Measurements from ENCODE around the gene SLC5A5.
"Not testable (repeated sequence)": the region's sequence is repeated elsewhere in the genome, so short reads cannot be mapped to it uniquely, and the experiment has no call there.

Gene SLC5A5

GRCh38 chr19:17871032-17871877 lies 490 bp upstream of the SLC5A5 start:
- DNase-seq (ENCODE audit: low spot score) = no peak

DNA sequence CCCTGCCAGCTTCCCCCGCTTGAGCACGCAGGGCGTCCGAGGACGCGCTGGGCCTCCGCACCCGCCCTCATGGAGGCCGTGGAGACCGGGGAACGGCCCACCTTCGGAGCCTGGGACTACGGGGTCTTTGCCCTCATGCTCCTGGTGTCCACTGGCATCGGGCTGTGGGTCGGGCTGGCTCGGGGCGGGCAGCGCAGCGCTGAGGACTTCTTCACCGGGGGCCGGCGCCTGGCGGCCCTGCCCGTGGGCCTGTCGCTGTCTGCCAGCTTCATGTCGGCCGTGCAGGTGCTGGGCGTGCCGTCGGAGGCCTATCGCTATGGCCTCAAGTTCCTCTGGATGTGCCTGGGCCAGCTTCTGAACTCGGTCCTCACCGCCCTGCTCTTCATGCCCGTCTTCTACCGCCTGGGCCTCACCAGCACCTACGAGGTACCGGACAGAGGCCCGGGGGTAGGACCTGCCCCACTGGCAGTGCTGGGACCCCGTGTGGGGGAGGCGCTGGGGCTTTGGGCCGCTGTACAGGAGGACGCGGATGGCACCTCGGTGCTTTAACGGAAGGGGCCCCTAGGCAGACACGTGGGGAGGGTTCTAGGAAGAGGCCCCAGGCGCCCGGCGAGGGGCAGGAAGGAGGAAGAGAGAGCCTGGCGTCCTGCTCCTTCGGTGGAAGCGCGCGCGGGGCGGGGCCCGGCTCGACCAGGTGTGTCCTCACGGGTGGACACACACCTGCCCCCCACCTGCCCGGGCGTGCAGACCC lies 681 bp downstream of the SLC5A5 start:
- DNase-seq (ENCODE audit: low spot score) = no peak

- DNase-seq (ENCODE audit: low spot score) = peak; percentile 65
Observed at GRCh38 chr19:17873786-17874757, 2.3 kb downstream of the SLC5A5 start.

DNA sequence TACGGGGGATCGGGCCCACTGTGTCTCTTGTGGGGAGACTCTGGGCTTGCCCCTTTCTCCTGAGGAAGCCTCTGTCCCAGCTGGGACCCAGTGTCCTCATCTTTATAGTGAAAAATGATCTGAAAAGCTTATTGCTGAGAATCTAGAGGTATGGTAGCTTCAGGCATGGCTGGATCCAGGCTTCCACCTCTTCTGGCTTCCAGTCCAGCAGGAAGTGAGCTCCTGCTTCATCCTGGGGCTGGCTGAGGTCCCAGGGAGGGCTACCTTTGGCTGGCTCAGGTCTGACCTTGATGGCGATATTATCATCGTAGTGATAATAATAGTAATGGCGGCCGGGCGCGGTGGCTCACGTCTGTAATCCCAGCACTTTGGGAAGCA lies 3.0 kb downstream of the SLC5A5 start:
- DNase-seq (ENCODE audit: low spot score) = no peak

GRCh38 chr19:17877696-17878095 lies 6.0 kb downstream of the SLC5A5 start:
- DNase-seq (ENCODE audit: low spot score) = no peak

GRCh38 chr19:17879466-17879865 lies 7.7 kb downstream of the SLC5A5 start:
- no peak for DNase-seq (ENCODE audit: low spot score)

DNA sequence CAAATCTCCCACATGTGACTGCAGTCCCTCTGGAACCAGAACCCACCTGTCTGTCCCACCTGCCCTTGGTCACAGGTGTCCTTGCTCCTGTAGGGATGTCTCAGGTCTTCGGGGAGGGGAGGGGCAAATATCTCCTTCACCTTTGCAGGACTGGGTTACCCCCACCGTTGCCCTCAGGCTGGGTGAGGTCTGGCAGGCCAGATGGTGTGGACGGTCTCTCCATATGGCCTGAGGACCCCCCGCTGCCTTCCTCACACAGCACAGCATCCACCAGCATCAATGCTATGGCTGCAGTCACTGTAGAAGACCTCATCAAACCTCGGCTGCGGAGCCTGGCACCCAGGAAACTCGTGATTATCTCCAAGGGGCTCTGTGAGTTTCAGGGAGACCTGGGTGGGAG lies 10.0 kb downstream of the SLC5A5 start:
- no peak for DNase-seq (ENCODE audit: low spot score)

DNA sequence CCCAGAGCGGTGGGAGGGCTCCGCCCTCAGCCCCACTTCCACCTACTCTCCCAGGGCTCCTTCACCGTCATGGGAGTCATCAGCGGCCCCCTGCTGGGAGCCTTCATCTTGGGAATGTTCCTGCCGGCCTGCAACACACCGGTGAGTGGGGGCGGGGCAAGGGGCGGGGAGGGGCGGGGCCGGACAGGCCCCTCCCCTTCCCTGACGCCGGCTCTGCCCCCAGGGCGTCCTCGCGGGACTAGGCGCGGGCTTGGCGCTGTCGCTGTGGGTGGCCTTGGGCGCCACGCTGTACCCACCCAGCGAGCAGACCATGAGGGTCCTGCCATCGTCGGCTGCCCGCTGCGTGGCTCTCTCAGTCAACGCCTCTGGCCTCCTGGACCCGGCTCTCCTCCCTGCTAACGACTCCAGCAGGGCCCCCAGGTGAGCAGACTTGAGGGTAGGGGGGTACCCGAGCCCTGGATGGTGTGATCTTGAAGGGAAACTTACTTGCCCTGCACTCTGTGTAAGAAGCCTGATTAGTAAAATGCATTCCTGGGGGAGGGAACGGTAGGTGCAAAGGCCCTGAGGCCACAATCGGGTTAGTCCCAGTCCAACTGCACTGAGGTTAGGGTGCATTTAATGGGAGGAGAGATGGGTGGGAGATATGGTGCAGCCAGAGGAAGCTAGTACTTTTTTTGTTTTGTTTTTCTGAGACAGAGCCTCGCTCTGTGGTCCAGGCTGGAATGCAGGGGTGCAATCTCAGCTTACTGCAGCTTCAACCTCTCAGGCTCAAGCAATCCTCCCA lies 12.1 kb downstream of the SLC5A5 start:
- DNase-seq (ENCODE audit: low spot score) = no peak

DNA sequence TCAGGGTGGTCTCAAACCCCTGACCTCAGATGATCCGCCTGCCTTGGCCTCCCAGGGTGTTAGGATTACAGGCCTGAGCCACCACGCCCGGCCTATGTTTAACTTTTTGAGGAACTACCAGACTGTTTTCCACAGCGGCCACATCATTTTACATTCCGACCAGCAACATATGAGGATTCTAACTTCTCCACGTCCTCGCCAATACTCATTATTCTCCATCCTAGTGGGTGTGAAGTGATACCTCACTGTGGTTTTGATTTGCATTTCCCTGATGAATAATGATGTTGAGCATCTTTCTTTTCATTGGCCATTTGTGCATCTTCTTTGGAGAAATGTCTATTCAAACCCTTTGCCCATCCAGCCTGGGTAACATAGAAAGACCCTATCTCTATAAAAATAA lies 14.8 kb downstream of the SLC5A5 start:
- no peak for DNase-seq (ENCODE audit: low spot score)

DNA sequence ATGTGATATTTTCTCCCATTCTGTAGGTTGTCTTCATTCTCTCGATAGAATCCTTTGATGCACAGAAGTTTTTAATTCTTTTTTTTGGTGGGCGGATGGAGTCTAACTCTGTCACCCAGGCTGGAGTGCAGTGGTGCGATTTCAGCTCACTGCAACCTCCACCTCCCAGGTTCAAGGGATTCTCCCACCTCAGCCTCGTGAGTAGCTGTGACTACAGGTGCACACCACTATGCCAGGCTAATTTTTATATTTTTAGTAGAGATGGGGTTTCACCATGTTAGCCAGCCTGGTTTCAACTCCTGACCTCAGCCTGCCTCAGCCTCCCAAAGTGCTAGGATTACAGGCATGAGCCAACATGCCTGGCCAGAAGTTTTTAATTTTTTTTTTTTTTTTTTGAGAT lies 15.5 kb downstream of the SLC5A5 start:
- DNase-seq (ENCODE audit: low spot score) = not testable (repeated sequence)

GRCh38 chr19:17888260-17888659 lies 16.5 kb downstream of the SLC5A5 start:
- no peak for DNase-seq (ENCODE audit: low spot score)

- peak; percentile 54 for DNase-seq (ENCODE audit: low spot score)
Observed at GRCh38 chr19:17889609-17890214, 18.0 kb downstream of the SLC5A5 start.

DNA sequence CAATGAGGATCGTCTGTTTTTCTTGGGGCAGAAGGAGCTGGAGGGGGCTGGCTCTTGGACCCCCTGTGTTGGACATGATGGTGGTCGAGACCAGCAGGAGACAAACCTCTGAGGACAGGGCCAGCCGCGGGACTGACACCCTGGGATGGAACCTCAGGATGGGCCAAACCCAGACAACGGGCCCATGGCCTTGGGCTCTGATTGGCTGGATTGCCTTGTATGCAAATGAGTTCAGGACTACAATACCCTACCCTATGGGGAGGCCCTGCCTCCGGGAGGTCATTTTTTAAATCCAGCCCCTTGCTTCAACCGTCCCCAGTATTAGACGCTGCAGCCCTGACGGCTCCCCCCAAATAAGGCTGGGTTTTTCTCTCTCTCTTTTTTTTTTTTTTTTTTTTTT lies 22.0 kb downstream of the SLC5A5 start:
- no peak for DNase-seq (ENCODE audit: low spot score)

GRCh38 chr19:17902701-17903100 lies 31.0 kb downstream of the SLC5A5 start:
- DNase-seq (ENCODE audit: low spot score) = no peak

- no peak for DNase-seq (ENCODE audit: low spot score)
Observed at GRCh38 chr19:17908244-17908643, 36.5 kb downstream of the SLC5A5 start.

DNA sequence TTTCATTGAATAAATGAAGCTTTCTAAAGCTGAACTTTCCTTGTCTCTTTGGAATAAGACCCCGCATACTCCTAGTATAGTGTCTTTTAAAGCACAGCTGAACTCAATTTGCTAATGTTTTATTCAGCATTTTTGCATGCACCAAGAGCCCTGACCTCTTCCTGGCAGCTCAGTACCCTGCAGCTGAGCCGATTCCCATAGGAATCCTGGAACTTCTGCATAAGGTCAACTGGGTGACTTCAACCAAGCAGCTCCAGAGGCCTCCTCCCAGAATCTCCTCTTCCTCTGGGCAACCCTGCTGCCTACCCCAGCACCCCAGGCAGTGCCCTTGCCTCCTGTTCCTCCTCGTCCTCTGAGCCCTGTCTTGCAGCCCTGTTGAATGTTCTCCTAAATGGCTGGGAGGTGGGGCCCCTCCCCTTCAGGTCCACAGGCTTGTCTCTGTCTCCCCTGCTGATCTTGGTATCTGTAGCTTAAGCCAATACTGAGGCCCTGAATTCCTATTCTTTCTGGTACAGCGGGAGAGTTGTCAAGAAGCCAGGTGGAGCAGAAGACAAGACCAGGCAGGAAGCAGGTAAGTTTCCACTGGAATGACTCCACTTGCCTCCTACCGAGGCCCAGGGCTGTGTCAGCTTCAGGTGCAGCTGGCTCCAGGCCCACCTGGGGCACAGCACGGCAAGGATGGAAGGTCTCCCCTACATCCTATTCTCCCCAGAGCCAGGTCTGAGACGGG lies 37.4 kb downstream of the SLC5A5 start:
- no peak for DNase-seq (ENCODE audit: low spot score)

GRCh38 chr19:17910791-17911360 lies 39.1 kb downstream of the SLC5A5 start:
- DNase-seq (ENCODE audit: low spot score) = no peak

GRCh38 chr19:17915940-17916593 lies 44.3 kb downstream of the SLC5A5 start:
- peak; percentile 34 for DNase-seq (ENCODE audit: low spot score)

DNA sequence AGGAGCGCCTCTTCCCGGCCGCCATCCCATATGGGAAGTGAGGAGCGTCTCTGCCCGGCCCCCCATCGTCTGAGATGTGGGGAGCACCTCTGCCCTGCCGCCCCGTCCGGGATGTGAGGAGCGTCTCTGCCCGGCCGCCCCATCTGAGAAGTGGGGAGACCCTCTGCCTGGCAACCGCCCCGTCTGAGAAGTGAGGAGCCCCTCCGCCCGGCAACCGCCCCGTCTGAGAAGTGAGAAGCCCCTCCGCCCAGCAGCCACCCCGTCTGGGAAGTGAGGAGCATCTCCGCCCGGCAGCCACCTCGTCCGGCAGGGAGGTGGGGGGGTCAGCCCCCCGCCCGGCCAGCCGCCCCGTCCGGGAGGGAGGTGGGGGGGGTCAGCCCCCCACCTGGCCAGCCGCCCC lies 46.4 kb downstream of the SLC5A5 start:
- not testable (repeated sequence) for DNase-seq (ENCODE audit: low spot score)
